Osteoblast (primary cell): ENCODE data around the gene ZSWIM1. TPM values are rescaled to one million over a fixed set of nuclear protein-coding genes. Genes with fewer than 3 reads are reported as not detected.

Experiments
- DNase-seq: peaks from one replicate; pipeline ENCODE4 v3.0.0; 2011; ENCODE audit warnings: low spot score, mixed read lengths; ENCODE audit not compliant: insufficient read length; ENCODE audit errors: missing footprints
- H2AFZ ChIP-seq: 2 replicates; pipeline ENCODE4 v1.6.0; 2011; ENCODE audit warnings: mild to moderate bottlenecking, low read length
- H3K27ac ChIP-seq: 2 replicates; pipeline ENCODE4 v1.5.1; 2011; ENCODE audit warnings: mild to moderate bottlenecking, low read depth, low read length, moderate library complexity
- H3K27me3 ChIP-seq: 2 replicates; pipeline ENCODE4 v1.6.0; 2012; ENCODE audit warnings: mild to moderate bottlenecking, control low read depth, inconsistent platforms, low read length, moderate library complexity; ENCODE audit not compliant: insufficient read depth
- H3K36me3 ChIP-seq: 2 replicates; pipeline ENCODE4 v1.5.1; 2011; ENCODE audit warnings: mild to moderate bottlenecking, low read length, control low read depth, moderate library complexity; ENCODE audit not compliant: insufficient read depth
- H3K4me1 ChIP-seq: 2 replicates; pipeline ENCODE4 v1.5.1; 2011; ENCODE audit warnings: mild to moderate bottlenecking, low read length, control low read depth, moderate library complexity; ENCODE audit not compliant: insufficient read depth
- H3K4me2 ChIP-seq: 2 replicates; pipeline ENCODE4 v1.6.0; 2011; ENCODE audit warnings: mild to moderate bottlenecking, low read length; ENCODE audit not compliant: insufficient read depth
- H3K4me3 ChIP-seq: fragments of 200-600 bp; sonication (generic); 3 replicates; pipeline ENCODE4 v1.5.1; 2012; ENCODE audit warnings: mild to moderate bottlenecking, low read length, inconsistent platforms; ENCODE audit not compliant: insufficient read depth
- H3K79me2 ChIP-seq: 2 replicates; pipeline ENCODE4 v1.6.0; 2012; ENCODE audit warnings: mild to moderate bottlenecking, low read length, control low read depth, inconsistent platforms; ENCODE audit not compliant: insufficient read depth
- H3K9me3 ChIP-seq: 2 replicates; pipeline ENCODE4 v1.5.1; 2011; ENCODE audit warnings: low read depth, low read length, control low read depth
- H4K20me1 ChIP-seq: 2 replicates; pipeline ENCODE4 v1.6.0; 2012; ENCODE audit warnings: mild to moderate bottlenecking, low read length, control low read depth; ENCODE audit not compliant: insufficient read depth
- CTCF ChIP-seq: IDR thresholded peaks from 2 replicates; pipeline ENCODE4 v1.5.1; 2011; ENCODE audit warnings: mild to moderate bottlenecking, low read depth, low read length, moderate library complexity; ENCODE audit errors: extremely low read depth
- total RNA-seq: library from RNA; depleted of rRNA; stranded (reverse); fragments of >200 nt; gene quantifications from 2 replicates; pipeline ENCODE4 v1.2.3, GENCODE V29; 2012

The ZSWIM1 gene
- total RNA-seq, 1 donor = 7.6 TPM

GRCh38 chr20:45890985-45891983 lies 10.3 kb downstream of the ZSWIM1 start, which contains the start of the genes CTSA and NEURL2:
TSS of gene CTSA (plus strand) at chr20:45891335. CDS start at chr20:45891569, 234 bp downstream.
TSS of gene NEURL2 (minus strand) at chr20:45891208. CDS start at chr20:45890991, 217 bp downstream.
- Histone ChIP-seq H3K4me3 (peak within 1 kb of the TSS; percentile 86), H3K36me3 (peaks cover 35% of the 10 kb centered on the region), H3K4me1 (peaks cover 24% of the 10 kb centered on the region), H3K4me2 (peak within 1 kb of the TSS; percentile 94), H4K20me1 (peaks cover 14% of the 10 kb centered on the region), H3K27ac (peak within 1 kb of the TSS; percentile 83), H3K27me3 (no peaks in the 10 kb centered on the region), H2AFZ (peak within 1 kb of the TSS; percentile 83), H3K79me2 (peaks cover 25% of the 10 kb centered on the region), H3K9me3 (no peaks in the 10 kb centered on the region)
- peak; percentile 99 for DNase-seq
- no peak for TF ChIP-seq CTCF

- peak; percentile 90 for DNase-seq
- H3K4me2 ChIP-seq = peak overlapping the region; percentile 94
- H3K9me3 ChIP-seq = no peaks in the 10 kb centered on the region
- peaks cover 25% of the 10 kb centered on the region for H3K79me2 ChIP-seq
- no peak overlapping the region for H2AFZ ChIP-seq
- H3K4me1 ChIP-seq = peaks cover 24% of the 10 kb centered on the region
- peak overlapping the region; percentile 86 for H3K4me3 ChIP-seq
- H4K20me1 ChIP-seq = peaks cover 19% of the 10 kb centered on the region
- TF ChIP-seq CTCF = peak; percentile 27
- peak overlapping the region; percentile 83 for H3K27ac ChIP-seq
- H3K36me3 ChIP-seq = peaks cover 39% of the 10 kb centered on the region
- no peaks in the 10 kb centered on the region for H3K27me3 ChIP-seq
Observed at GRCh38 chr20:45892049-45892825, 11.2 kb downstream of the ZSWIM1 start.

- H3K9me3 ChIP-seq = no peaks in the 10 kb centered on the region
- no peaks in the 10 kb centered on the region for H3K27me3 ChIP-seq
- H3K79me2 ChIP-seq = peaks cover 25% of the 10 kb centered on the region
- peaks cover 24% of the 10 kb centered on the region for H3K4me1 ChIP-seq
- H3K36me3 ChIP-seq = peaks cover 47% of the 10 kb centered on the region
- H3K4me3 ChIP-seq = no peak overlapping the region
- no peak overlapping the region for H2AFZ ChIP-seq
- peak overlapping the region; percentile 33 for H3K4me2 ChIP-seq
- H4K20me1 ChIP-seq = peaks cover 22% of the 10 kb centered on the region
- no peak for TF ChIP-seq CTCF
- H3K27ac ChIP-seq = no peak overlapping the region
- DNase-seq = peak; percentile 30
Observed at GRCh38 chr20:45892828-45893500, 11.9 kb downstream of the ZSWIM1 start.
